DMS79 (cell line): ENCODE data around the gene NPIPB2.

Experiments
- DNase-seq: peaks from one replicate; lab custom pipeline; 2025; lab: John Stamatoyannopoulos, UW

Gene NPIPB2

DNA sequence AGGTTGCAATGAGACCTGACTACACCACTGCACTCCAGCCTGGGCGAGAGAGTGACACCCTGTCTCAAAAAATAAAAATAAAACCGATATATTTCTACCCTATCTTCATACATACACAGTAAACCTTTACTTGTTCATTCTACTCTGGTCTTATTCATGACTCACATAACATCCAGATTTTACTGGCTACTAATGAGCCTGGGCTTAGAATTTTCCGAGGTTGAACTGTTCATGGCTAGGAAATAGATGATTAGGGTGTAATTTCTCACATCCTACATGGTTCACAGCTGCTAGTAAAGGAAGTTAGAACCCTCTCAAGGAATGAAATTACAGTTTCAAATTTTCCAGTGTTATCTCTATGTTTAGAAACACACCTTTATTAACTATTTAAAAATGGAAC, 40.8 kb downstream of the NPIPB2 start:
- DNase-seq: no peak

DNA sequence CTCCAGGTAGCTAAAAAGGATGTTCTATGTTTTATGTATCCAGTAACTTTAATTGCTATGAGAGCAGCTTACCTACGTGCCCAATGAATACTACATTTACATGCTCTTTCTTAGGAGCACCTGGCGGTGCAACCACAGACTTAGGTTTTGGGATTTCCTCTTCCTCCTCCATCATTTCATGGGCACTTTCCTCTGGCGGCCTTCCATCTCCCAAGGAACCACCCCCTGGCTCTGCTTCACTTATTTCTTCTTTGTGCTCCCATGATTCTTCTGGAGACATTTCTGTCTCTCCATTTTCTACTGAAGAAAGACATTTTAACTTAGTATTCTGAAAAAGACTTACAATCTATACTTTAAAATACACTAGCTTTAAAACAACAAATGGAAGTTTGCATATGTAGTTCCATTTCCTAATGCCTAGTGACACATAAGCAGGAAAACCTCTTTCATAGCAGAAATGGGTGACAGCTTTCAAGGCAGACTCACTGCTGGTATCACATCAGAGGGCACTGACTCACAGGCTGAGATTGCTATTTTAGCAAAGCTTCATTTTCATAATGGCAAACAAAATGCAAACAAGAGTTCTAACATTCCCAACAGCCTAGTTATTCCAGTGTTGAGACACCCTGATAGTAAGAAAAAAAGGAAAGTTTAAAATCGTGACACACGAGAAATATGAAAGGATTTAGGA, 45.2 kb downstream of the NPIPB2 start:
- peak; percentile 11 for DNase-seq

- no peak for DNase-seq
Measured at GRCh38 chr16:11893571-11893970, 48.3 kb downstream of the NPIPB2 start.

DNA sequence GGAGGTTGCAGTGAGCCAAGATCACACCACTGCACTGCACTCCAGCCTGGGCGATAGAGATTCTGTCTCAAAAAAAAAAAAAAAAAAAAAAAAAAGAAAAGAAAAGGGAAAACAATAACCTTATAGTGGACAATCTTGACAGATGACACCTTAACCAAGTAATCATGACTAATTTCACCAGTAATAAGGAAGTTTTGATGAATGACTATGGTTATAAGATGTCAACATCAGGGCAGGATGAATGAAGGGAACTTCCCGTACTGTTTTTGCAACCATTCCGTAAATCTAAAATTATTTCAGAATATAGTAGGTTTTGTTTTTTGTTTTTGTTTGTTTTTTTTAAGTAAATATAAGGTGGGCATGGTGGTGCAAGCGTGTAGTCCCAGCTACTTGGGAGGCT, 49.1 kb downstream of the NPIPB2 start:
- no peak for DNase-seq

DNA sequence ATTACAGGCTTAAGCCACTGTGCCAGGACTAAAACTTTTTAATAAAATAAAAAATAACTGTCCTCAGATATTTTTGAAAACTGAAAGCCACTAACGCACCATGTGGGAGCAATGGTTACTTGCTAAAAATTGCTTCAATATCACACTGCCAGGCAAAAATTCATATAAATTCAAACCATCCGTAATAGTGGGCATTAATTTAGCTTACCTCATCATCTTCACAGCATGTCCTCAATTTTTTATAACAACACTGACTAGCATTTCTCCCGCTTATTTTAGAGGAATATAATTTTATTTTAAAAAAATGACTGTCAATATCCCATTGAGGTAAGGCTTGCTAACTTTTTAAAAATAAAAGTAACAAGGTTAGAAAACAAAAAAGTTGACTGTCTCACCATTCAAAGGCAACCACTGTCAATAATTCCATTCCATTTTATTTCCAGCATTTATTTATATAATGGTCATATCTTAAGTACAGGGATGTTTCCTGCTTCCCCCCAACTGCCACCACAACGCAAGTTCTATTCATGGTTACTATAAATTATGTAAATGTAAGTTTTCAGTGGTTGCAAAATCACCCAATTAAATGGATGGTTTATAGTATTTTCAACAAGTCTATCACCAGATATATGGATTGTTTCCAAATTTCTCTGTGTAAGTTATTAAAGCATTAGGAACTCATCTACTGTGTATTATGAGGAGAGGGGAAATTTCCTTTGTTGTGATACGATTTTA, 51.4 kb downstream of the NPIPB2 start:
- DNase-seq: no peak

DNA sequence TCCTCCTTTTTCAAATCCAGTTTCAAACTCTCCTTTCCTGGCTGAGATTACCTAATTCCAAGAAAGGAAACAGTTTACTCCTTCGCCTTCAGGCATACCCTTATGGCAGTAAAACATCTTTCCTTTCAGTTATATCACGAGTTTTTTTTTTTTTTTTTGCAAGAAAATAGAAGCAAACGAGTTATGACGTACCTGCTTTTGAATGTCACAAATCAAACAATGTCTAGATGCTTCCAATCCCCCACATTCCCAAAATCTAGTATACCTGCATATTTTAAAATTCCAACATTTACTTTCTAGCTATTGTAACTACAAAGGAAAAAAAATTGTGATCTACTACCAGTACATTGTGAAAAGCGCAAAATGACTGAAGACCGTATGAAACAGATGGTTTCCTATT, 55.0 kb downstream of the NPIPB2 start:
- no peak for DNase-seq

- DNase-seq: no peak
Measured at GRCh38 chr16:11884035-11884434, 57.8 kb downstream of the NPIPB2 start.

- no peak for DNase-seq
Measured at GRCh38 chr16:11880007-11880406, 61.8 kb downstream of the NPIPB2 start.

- no peak for DNase-seq
Measured at GRCh38 chr16:11877374-11877773, 64.5 kb downstream of the NPIPB2 start.
